ENCODE results near the gene UVRAG.

GRCh38 chr11:76163289-76163880 lies 348.4 kb downstream of the UVRAG start:
- TF ChIP-seq CTCF (IDR thresholded peaks at IDR 0.05; ENCODE audit: low read depth, low read length, missing input control) (no peak), REST (IDR thresholded peaks at IDR 0.05) (no peak), YY1 (IDR thresholded peaks at IDR 0.05) (no peak), TAF1 (conservative IDR thresholded peaks at IDR 0.05) (no peak), SP1 (IDR thresholded peaks at IDR 0.05) (no peak), FOXA1 (IDR thresholded peaks at IDR 0.05) (no peak), RAD21 (IDR thresholded peaks at IDR 0.05) (no peak)
